ENCODE data around the gene UCKL1.
"Not testable (repeated sequence)": the region's sequence is repeated elsewhere in the genome, so short reads cannot be mapped to it uniquely, and the experiment has no call there.

UCKL1 gene

GRCh38 chr20:63930971-63931553 lies 25.2 kb downstream of the UCKL1 start:
- no peak for TF ChIP-seq CTCF (IDR thresholded peaks at IDR 0.05; ENCODE audit: control insufficient read depth, insufficient read depth, low read depth, low read length, missing control alignments)
- no peak for DNase-seq (ENCODE audit: low read depth)
- no peak overlapping the region for H3K4me3 ChIP-seq (ENCODE audit: control insufficient read depth, low read depth, low read length)

GRCh38 chr20:63929473-63929883 lies 26.7 kb downstream of the UCKL1 start:
- H3K4me3 ChIP-seq (ENCODE audit: control insufficient read depth, low read depth, low read length); DNase-seq (ENCODE audit: low read depth): not testable (repeated sequence)

- TF ChIP-seq CTCF (IDR thresholded peaks at IDR 0.05; ENCODE audit: control insufficient read depth, insufficient read depth, low read depth, low read length, missing control alignments) = no peak
- DNase-seq (ENCODE audit: low read depth) = no peak
- H3K4me3 ChIP-seq (ENCODE audit: control insufficient read depth, low read depth, low read length) = no peak overlapping the region
Observed at GRCh38 chr20:63929071-63929470, 27.1 kb downstream of the UCKL1 start.

- H3K4me3 ChIP-seq (ENCODE audit: control insufficient read depth, low read depth, low read length) = no peak overlapping the region
- no peak for TF ChIP-seq CTCF (IDR thresholded peaks at IDR 0.05; ENCODE audit: control insufficient read depth, insufficient read depth, low read depth, low read length, missing control alignments)
- no peak for DNase-seq (ENCODE audit: low read depth)
Observed at GRCh38 chr20:63926298-63926697, 29.9 kb downstream of the UCKL1 start.

- no peak for DNase-seq (ENCODE audit: low read depth)
- no peak for TF ChIP-seq CTCF (IDR thresholded peaks at IDR 0.05; ENCODE audit: control insufficient read depth, insufficient read depth, low read depth, low read length, missing control alignments)
- no peak overlapping the region for H3K4me3 ChIP-seq (ENCODE audit: control insufficient read depth, low read depth, low read length)
Observed at GRCh38 chr20:63924241-63924640, 32.0 kb downstream of the UCKL1 start.

- no peak overlapping the region for H3K4me3 ChIP-seq (ENCODE audit: control insufficient read depth, low read depth, low read length)
- TF ChIP-seq CTCF (IDR thresholded peaks at IDR 0.05; ENCODE audit: control insufficient read depth, insufficient read depth, low read depth, low read length, missing control alignments) = no peak
- DNase-seq (ENCODE audit: low read depth) = no peak
Observed at GRCh38 chr20:63923651-63924050, 32.6 kb downstream of the UCKL1 start.

- DNase-seq (ENCODE audit: low read depth) = no peak
- TF ChIP-seq CTCF (IDR thresholded peaks at IDR 0.05; ENCODE audit: control insufficient read depth, insufficient read depth, low read depth, low read length, missing control alignments) = no peak
- no peak overlapping the region for H3K4me3 ChIP-seq (ENCODE audit: control insufficient read depth, low read depth, low read length)
Observed at GRCh38 chr20:63920226-63920625, 36.0 kb downstream of the UCKL1 start.
